SHP77 (cell line): ENCODE measurements around the gene RTP2.
"Not testable (repeated sequence)": the region's sequence is repeated elsewhere in the genome, so short reads cannot be mapped to it uniquely, and the experiment has no call there.

Experiments
- DNase-seq, 2 experiments: peaks; one replicate each; lab custom pipeline; 2025; lab: John Stamatoyannopoulos, UW

RTP2 gene

DNA sequence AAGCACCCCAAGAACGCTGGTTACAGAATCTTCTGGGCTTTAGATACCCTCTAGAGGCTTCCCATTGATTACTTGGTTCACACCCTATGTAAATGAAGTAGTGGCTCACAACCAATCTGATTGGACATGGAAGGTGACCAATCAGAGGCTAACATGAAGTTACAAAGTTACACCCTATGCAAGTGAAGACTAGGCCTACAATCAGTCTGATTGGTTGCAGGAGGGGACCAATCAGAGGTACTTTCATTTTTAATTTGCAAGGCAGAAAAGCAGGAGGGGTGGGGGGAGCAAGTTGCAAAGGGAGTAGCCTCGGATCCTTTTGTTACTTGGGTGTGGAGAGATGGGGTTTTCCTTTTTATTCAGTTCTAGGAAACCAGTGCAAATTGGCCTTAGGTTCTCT lies 11.1 kb upstream of the RTP2 start:
- peak; percentile 1 to 9 for DNase-seq

DNA sequence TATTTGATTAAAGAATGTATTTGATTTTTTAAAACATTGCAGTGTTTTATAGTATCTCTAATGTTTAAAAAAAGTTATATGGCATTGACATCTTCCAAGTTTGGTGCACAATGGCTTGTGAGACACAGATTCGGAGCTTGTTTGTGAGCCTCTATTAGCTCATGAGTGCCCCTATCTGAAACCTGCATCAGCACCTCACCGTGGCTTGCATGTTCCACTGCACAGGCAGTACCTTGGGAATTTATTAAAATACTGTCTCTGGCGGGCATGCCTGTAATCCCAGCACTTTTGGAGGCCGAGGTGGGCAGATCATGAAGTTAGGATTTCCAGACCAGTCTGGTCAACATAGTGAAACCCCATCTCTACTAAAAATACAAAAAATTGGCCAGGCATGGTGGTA lies 6.8 kb upstream of the RTP2 start:
- peak in 1 of 2 experiments; percentile 6 for DNase-seq

DNA sequence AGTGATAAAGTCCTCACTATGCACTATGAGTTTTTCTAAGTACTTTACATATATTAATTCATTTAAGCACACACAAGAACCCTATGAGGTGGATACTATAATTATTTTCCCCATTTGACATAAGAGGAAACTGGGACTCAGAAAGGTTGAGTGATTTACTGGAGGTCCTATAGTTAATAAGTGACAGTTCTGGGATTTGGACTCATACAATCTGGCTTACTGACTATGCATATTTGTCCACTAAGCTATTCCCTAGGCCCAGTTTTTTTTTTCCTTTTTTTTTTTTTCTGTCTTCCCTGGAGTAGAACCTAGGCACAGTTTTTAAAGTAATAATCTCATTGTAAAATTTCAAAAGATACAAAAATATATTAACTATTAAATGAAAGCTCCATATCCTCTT lies 6.3 kb upstream of the RTP2 start:
- DNase-seq, result no peak

DNA sequence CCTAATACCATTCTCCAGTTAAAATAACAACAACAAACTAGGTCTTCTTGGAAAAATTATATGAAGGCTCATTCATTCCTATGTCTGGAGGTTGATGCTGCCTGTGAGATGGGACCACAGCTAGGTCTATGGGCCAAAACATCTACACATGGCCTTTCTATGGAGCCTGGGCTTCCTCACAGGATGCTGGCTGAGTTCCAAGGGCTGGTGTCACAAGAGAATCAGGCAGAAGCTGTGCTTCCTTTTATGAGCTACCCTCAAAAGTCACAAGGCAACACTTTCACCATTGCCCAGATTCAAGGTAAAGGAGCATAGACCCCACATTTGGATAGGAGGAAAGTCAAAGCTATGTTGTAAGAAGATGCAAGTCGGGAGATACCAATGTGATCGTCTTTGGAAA lies 4.6 kb upstream of the RTP2 start:
- no peak for DNase-seq

DNA sequence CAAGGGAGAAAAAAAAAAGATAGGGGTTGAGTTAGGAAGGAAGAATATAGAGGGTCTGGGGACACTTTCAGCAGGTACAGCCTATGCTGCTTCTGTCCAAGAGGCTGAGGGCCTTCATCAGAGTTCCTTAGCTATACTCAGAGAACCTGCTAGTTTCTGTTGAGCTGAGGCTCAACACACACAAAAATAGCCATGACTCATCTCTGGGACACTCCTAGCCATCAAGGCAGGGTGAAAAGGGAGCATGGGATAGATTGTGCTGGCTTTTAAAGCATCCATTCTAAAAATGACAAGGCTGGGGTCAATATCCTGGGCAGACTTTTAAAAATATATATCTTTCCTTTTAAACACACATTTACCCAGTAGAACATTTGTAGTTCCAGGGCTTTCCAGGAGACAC lies 2.8 kb upstream of the RTP2 start:
- DNase-seq, result no peak

DNA sequence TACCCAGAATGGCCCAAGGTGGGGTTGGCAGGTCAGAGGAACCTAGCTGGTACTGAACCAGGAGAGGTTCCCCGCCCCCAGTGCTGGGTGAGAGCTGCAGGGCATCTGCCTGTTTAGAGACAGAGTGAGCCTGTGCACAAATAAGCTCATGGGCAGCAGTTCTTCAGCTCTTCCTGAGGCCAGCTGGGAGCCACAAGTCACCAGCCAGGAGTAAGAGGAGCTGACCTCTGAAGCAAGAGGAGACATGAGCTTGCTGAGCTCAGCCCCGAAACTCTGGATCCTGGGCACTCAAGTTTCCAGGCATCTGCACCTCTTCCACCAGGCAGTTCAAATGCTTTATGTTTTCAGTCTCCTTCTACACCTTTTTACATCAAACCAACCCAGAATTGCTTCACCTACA lies 2.1 kb downstream of the RTP2 start:
- DNase-seq, result no peak

DNA sequence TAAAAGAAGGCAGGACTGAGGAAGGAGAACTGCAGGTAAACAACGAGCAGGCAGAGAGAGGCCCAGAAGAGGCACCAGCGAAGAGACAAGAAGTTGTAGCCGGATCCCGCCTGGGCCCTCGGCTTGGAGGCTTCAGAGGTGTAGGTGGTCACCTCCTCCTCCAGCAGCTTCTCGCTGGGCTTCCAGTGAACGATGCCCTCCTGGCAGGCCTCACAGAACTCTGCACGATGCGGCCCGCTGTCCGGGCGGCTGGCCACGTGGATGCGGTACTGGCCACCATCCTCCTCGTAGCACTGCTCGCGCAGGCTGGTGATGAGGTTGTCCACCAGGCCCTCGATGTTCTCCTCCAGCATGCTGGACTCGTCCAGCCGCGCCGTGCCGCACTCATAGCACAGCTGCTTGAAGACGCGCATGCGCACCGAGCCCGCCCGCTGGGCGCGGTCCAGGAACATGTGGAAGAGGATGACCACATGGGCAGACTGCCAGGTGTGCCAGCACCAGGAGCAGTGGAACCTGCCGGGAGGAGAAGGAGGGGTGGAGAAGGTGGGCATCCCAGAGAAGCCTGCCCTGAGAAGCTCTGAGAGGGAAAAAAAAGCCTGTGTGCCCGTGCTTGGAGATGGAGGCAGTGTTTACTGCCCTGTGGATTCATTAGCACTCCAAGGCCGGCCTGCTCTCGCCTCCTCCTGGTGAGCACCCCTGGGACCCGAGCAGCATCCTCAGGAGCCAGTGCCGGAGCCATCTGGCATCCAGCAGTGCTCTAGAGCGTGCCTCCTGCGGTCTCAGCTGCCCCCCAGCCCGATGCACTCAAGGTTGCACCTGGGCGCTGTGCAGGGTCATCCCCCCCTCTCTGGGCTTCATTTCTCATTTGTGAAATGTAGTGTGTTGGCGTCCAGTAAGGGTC lies 3.6 kb downstream of the RTP2 start:
- DNase-seq, result no peak

DNA sequence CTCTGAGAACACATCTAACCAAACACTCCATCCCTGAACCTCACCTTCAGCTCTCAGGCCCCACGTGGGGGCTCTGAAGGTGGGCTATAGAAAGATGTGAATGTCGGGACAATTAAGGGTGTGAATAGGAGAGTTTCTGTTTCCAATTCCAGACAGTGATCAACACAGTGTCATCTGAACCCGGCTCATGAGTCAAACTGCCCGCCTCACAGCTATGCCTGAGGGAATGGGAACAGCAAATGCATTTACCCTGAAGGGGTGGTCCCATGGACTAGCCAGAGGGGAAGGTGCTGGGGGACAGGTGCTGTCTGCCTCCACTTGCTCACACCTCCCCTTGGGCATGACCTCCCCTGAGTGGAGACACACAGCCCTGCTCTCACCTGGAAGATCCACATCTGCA lies 6.3 kb downstream of the RTP2 start:
- no peak for DNase-seq

GRCh38 chr3:187695449-187695848 lies 6.9 kb downstream of the RTP2 start:
- DNase-seq, result no peak

DNA sequence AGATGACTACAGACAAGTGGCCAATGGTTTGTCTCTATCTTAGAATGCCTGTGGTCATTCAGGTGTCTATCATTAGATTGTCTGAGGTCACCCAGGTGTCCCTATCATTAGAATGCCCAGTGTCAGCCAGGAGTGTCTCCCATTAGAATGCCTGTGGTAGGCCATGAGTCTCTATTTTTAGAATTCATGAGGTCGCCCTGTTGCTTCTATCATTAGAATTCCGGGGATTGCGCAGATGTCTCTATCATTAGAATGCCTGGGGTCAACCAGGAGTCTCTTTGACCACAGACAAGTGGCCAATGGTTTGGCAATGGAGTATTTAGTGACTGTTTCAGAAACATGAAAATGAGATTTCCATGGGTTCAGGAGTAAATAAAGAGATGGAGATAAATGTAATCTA lies 7.6 kb downstream of the RTP2 start:
- no peak for DNase-seq

DNA sequence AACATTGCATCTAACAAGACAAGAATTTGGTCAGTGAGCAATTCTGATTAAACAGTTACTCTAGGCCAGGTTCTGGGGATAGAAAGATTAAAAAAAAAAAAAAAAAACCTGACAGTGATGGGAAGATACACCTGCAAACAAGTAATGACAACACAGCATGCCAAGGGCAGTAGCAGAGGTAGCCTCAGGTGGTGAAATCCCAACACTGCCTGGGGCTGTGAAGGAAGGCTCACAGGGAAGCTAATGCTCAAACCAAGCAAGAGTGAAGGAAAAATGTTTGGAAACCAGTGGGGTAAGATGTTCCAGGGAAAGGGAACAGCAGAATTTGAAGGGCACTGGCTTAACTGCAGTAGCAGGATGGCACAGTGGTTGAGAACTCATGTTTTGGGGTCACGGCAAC lies 8.9 kb downstream of the RTP2 start:
- DNase-seq, result no peak

DNA sequence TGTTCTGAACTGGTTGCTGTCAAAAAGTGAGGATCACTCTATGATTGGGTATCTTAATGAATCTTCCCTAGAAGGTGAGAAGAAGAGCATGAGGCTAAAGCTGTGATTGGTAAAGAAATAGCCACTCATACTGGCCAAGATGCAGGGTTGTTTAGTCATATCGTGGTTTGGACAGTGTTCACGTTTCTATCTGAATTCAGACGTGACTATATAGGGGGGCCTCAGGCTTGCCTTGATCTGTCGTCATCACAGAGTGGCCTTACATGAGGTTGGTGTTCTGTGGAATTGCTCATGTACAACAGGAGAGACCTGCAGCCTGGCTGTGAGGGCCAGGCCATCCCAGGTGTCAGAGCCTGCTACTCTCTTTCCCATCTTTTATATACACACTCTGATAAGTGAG lies 12.4 kb downstream of the RTP2 start:
- no peak for DNase-seq

- DNase-seq, result no peak
These were observed 15.6 kb downstream of the RTP2 start for GRCh38 chr3:187686621-187687273.

DNA sequence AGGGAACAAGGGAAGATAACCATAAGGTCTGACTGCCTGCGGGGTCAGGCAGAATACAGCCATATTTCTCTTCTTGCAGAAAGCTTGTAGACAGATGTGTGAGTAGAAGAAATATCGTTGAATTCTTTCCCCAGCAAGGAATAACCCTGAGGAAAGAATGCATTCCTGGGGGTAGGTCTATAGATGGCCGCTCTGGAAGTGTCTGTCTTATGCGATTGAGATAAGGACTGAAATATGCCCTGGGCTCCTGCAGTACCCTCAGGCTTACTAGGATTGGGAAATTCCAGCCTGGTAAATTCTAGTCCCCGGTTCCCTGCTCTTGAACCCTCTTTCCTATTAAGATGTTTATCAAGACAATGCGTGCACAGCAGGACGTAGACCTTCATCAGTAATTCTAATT lies 16.4 kb downstream of the RTP2 start:
- no peak for DNase-seq

GRCh38 chr3:187684880-187685279 lies 17.5 kb downstream of the RTP2 start:
- no peak for DNase-seq

- no peak for DNase-seq
These were observed 17.9 kb downstream of the RTP2 start for GRCh38 chr3:187684444-187684843.

GRCh38 chr3:187681756-187682155 lies 20.6 kb downstream of the RTP2 start:
- not testable (repeated sequence) for DNase-seq

DNA sequence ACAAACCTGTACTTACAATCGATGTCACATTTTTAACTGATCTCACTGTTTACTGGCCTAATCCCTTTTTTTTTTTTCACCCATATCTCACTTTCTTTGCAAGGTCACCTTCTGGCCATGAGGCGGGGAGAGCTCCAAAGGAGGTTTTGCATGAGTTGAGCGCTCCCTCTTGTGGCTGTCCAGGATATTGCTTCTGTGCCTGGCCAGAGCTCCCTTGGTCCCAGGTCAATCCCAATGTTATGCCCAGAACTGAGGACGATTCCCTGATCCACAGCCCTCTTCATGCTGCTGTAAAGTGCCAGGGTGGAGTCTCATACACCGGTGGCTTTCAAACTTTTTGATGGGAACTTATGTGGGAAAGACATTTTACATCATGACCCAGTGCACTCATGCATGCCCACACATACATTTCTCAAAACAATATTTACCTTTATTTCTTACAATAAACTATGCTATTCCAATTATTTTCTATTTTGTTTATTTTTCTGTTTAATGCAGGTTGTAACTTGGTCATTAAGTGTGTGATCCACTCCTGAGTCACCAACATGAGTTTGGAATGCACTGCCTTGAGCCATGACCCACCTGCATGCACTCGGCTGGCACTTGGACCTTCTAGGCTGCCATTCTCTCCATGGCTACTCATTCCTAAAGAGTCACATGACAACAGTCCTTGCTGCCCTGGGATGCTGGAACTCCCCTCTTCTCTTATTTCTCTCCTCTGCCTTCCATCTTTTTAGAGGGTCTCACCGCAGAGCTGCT lies 22.5 kb downstream of the RTP2 start:
- DNase-seq, result peak; percentile 60 to 70

DNA sequence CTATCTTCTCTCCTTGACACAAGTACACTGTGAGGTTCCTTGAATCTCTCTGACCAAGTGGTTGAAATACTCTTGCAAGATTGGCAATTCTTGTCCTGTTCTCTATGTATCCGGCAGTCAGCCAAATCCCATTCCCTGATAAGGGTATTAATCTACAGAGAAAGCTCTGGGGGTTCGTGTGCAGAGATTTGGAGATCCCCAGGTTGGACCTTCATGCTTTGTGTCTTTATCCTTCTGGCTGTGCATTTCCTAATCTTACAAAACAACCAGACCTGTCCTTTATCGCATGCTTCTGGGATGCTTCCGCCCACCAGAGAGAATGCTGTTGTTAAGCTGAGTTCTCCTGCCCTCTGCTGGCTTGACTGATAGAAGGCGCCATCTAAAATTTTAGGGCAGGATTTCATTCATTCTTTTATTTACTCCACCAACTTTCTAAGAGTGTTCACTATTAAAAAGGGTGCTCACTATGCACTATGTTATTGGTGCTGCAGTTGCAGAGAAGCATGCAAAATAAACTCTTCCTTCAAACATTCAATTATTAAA lies 23.6 kb downstream of the RTP2 start:
- peak; percentile 38 to 49 for DNase-seq

- no peak for DNase-seq
These were observed 24.8 kb downstream of the RTP2 start for GRCh38 chr3:187677604-187678003.

GRCh38 chr3:187673012-187673411 lies 29.3 kb downstream of the RTP2 start:
- no peak for DNase-seq

DNA sequence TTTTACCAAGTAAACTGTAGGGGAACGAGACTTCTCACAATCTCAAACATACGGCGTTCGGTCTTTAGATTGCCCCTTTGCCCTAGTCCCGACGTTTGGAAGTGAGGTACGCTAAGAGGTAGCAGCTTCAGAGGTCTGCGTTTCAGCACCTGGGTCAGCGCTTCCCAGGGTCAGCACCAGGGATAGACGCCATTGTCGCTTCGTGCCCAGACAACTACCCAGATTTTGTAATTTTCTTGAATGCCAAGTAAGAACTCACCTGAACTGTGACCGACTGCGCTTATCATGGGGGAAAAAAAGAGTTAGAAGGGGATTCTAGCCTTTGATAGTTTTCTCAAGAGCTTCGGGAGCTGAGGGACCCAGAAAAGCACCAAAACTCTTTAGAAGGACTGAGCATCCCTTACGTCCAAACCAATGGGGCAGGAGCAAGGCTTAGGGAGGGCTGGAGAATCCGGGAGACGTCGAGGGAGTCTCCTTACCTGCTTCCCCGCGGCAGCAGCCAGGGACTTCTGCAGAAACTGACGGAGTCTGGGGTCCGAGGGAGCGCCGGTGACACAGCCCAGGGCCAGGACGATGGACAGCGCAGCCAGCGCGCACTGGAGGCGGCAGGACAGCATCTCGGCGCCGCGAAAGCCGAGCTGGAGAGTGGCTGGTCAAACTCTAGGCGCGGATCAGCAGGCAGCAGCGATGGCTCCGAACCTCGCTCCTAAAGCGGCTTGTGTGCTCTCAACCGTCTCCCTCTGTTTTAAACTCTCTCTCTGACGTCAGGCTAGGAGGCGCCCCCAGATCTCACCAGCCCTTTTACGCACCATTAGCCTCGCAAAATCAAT lies 32.5 kb downstream of the RTP2 start, which contains the start of gene SST:
Gene SST, minus strand, starts transcription at position 720 of the 830 bp plus-strand sequence. Its CDS starts 103 bp downstream, at position 617.
- DNase-seq, result no peak
